ENCODE measurements around the gene SP140.

Gene SP140

DNA sequence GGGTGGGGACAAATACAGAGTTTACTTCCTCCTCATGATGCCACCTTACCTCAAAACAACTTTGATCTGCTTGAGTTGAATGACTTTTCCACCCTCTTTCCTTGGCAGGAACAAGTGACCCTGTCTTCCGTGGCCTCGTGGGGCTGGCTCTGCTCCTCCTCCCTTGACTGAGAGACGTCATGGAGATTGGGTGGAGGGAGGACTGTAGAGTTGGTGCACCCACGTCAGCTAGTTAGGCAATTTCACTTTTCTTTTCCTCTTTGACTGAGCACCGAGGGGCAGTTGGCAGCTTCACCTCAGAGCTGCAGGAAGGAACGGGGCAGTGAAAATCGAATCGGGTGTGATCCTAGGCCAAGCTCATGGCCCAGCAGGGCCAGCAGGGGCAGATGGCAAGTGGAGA lies at the start of gene SP140:
SP140 (plus strand) TSS at position 251 of the 400 bp plus-strand sequence; CDS start at position 360, 109 bp downstream.
- TF ChIP-seq, protein P1, sequence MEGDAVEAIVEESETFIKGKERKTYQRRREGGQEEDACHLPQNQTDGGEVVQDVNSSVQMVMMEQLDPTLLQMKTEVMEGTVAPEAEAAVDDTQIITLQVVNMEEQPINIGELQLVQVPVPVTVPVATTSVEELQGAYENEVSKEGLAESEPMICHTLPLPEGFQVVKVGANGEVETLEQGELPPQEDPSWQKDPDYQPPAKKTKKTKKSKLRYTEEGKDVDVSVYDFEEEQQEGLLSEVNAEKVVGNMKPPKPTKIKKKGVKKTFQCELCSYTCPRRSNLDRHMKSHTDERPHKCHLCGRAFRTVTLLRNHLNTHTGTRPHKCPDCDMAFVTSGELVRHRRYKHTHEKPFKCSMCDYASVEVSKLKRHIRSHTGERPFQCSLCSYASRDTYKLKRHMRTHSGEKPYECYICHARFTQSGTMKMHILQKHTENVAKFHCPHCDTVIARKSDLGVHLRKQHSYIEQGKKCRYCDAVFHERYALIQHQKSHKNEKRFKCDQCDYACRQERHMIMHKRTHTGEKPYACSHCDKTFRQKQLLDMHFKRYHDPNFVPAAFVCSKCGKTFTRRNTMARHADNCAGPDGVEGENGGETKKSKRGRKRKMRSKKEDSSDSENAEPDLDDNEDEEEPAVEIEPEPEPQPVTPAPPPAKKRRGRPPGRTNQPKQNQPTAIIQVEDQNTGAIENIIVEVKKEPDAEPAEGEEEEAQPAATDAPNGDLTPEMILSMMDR (IDR thresholded peaks at IDR 0.05; ENCODE audit: control extremely low read depth, extremely low read depth, low read depth, missing control alignments), result no peak
- ChIA-PET CTCF (interaction anchor here (0.8 to 2.1 kb wide), 6 partner anchors 10 to 573 kb away, joined by 3 to 8 read pairs (median 4); no protein-coding TSS in a partner anchor), POLR2A (interaction anchor here (1.4 kb wide), 1 partner anchor 8 kb away, joined by 6 read pairs; no protein-coding TSS in a partner anchor)
- peak; percentile 76 for DNase-seq (ENCODE audit: extremely low spot score)

DNA sequence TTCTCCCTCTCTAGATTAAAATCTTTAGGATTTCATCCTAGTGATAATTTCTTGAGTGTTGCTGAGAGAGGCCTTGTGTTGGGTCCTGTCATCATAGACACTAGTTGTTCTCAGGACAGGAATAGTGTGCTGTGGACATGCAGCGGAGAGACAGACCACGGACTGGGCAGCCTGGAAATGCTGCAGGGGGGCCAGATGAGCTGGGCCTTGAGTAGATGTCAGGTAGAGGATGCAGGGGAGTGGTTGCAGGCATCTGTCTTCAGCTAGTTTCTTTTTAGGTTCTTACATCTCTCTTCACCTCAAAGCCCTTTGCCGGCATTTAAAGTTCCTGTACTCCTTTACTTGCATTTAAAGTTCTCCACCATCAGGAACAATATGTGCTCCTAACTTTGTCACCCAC lies 48.5 kb upstream of the SP140 start:
- ChIA-PET CTCF (interaction anchor here (1.0 to 10.1 kb wide), 5 partner anchors 9 to 376 kb away, joined by 3 to 61 read pairs (median 4); no protein-coding TSS in a partner anchor), POLR2A (no interaction called here)
- TF ChIP-seq, protein P1 (IDR thresholded peaks at IDR 0.05; ENCODE audit: control extremely low read depth, extremely low read depth, low read depth, missing control alignments), result no peak
- no peak for DNase-seq (ENCODE audit: extremely low spot score)

DNA sequence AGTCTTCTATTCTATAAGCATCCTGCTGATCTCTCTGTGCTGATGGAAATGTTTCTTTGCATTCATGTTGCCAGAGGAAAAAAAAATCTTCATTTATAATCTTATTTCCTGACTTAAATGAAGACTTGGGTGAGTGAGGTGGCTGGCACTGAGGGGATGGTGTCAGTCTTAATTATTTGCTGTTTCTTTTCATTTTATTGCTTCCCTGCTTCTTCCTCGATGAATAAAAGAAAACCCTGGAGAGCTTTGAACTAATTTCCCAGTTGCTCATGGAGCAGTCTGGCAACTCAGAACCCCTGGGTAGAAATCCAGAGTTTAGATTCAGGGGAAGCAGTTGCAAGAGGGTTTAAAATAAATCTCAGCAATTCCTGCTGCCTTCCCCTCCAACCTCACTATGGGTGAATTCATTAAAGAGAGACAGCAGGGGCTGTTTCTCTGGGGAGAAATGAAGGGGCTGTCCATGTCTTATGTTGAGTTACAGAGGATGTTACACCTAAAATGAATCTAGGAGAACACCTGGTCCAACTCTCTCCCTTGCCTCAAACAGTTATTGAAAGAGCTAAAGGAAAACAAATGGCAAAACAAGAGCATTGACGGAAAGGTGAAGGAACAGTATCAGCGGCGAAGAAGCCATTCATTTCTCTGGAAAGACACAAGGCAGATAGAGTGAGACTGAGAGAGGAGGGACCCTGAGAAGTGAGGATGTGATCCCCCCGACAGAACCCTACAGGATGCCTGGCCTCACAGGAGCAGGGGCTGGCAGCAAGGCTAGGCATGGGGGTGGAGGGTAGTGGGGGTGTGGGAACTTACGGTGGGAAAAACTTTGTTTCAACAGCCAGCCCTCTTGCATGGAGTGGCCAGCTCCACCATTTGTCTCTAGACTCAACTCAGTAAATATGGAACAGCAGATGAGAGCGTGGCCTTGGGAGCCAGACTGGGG lies 46.7 kb upstream of the SP140 start:
- TF ChIP-seq, protein P1 (IDR thresholded peaks at IDR 0.05; ENCODE audit: control extremely low read depth, extremely low read depth, low read depth, missing control alignments), result no peak
- CTCF ChIA-PET, result interaction anchor here (1.1 to 10.1 kb wide), 6 partner anchors 7 to 112 kb away, joined by 3 to 61 read pairs (median 3); no protein-coding TSS in a partner anchor
- POLR2A ChIA-PET, result no interaction called here
- DNase-seq (ENCODE audit: extremely low spot score), result no peak

DNA sequence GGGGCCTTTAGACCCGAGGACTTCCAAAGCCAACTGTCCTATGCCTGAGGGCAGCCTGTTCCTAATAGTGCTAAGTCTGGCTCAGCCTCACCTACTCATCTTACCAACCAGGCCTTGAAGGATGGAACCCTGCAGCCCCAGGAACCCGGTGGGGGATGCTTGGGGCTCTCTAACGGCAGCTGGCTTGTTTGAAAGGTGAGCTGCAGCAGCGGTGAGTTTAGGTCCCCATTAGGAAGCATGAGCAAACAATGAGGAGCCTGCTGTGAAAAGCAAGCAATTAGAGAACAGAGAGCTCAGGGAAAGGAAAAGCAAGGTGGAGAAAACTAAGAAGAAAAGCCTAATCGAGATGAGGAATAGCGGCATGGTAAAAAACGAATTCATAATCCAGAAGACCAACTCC lies 45.6 kb upstream of the SP140 start:
- no peak for DNase-seq (ENCODE audit: extremely low spot score)
- CTCF ChIA-PET, result interaction anchor here (1.1 to 10.1 kb wide), 4 partner anchors 10 to 113 kb away, joined by 3 to 61 read pairs (median 3); no protein-coding TSS in a partner anchor
- POLR2A ChIA-PET, result no interaction called here
- TF ChIP-seq, protein P1 (IDR thresholded peaks at IDR 0.05; ENCODE audit: control extremely low read depth, extremely low read depth, low read depth, missing control alignments), result no peak

DNA sequence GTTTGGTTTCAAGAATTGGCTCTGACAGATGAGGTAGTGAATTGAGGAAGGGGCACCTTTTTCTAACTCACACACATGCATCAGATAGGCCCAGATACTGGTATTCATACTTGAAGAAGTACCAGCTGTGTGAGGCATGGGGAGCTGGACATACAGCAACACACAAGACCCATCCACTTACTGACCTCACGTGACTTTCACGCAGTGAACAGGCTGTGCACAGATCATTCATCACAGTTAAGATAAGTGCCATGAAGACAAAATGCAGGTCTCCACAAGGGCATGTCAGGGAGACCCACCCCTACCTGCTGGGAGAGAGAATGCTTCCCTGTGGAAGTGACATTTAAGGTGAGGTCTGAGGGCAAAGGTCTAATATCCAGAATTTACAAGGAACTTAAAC lies 44.3 kb upstream of the SP140 start:
- POLR2A ChIA-PET, result no interaction called here
- no peak for DNase-seq (ENCODE audit: extremely low spot score)
- CTCF ChIA-PET, result interaction anchor here (10.1 kb wide), 1 partner anchor 19 kb away, joined by 61 read pairs; no protein-coding TSS in a partner anchor
- TF ChIP-seq, protein P1 (IDR thresholded peaks at IDR 0.05; ENCODE audit: control extremely low read depth, extremely low read depth, low read depth, missing control alignments), result no peak

DNA sequence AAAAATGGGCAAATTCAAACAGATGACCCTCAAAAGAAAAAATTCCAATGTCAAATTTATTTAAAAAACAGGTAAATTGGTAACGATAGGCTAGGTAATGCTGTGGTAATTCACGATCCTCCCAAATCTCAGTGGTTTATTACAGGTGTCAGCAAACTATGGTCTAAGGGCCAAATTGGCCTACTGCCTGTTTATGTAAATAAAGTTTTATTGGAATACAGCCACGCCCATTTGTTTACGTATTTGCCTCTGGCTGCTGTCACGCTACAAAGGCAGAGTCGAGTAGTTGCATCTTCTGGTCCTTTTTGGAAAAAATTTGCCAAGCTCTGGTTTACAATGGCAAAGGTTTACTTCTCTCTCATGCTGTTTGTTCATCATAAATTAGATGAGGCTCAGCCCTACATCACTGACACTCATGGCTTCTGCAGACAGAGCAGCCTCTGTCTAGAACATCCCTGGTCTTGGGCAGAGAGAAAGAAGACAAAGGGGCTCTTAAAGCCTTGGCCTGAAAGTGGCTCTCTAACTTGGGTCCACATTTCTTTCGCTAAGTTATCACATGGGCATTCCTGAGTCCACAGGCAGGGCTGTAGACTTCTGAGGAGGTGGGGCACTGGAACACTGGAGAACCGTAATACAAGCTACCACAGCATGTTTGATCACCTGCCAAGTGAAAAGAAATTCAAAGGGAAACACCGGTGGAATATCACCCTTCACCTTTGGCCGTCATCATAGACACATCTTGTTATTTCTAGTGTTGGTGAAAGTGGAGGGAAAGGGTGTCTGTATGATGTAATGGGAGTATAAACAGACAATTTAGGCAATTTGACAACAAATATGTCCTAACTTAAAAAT lies 40.6 kb upstream of the SP140 start:
- ChIA-PET POLR2A (interaction anchor here (0.6 kb wide), 1 partner anchor 369 kb away, joined by 3 read pairs; no protein-coding TSS in a partner anchor), CTCF (interaction anchor here (1.4 kb wide), 1 partner anchor 7 kb away, joined by 4 read pairs; no protein-coding TSS in a partner anchor)
- TF ChIP-seq, protein P1 (IDR thresholded peaks at IDR 0.05; ENCODE audit: control extremely low read depth, extremely low read depth, low read depth, missing control alignments), result no peak
- no peak for DNase-seq (ENCODE audit: extremely low spot score)
